ENCODE results near the gene PTBP1. TPM values are rescaled to one million over a fixed set of nuclear protein-coding genes. Genes with fewer than 3 reads are reported as not detected.

PTBP1 gene
- total and polyA plus RNA-seq, 2 of the 13 experiments (the other 11 are each of a cell fraction or from before 2014, with no cell fraction given) = 195 to 288 TPM

DNA sequence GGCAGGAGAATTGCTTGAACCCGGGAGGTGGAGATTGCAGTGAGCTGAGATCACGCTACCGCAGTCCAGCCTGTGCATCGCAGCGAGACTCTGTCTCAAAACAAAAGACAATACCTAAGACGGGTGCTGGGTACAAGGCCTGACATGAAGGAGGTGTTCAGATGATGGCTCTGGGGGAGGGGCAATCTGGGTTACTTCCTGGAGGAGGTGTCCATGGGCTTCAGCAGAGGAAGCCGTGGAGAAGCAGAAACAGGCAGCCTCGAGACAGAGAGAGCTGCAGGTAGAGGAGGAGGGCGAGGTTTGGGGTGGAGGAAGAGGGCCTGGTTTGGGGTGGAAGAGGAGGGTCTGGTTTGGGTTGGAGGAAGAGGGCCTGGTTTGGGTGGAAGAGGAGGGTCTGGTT is 42.7 kb upstream of the PTBP1 start:
- Histone ChIP-seq H3K9ac (ENCODE audit: insufficient read depth, low read depth, low read length) (no peak overlapping the region), H3K79me2 (ENCODE audit: insufficient read depth, low read length) (no peaks in the 10 kb centered on the region), H3K36me3 (replicated peaks in 1 of 2; ENCODE audit: control insufficient read depth in 1 of 2, insufficient read depth in 2 of 2, low read length in 2 of 2) (no peaks in the 10 kb centered on the region), H3K9me3 (ENCODE audit: low read length) (no peaks in the 10 kb centered on the region; the same call in 1 of the 2 replicates), H2AFZ (ENCODE audit: low read length) (no peak overlapping the region), H3K27me3 (ENCODE audit: control insufficient read depth in 1 of 2, insufficient read depth in 2 of 2, low read length in 2 of 2) (no peaks in the 10 kb centered on the region), H3K4me1 (ENCODE audit: insufficient read depth, low read length) (peaks cover 45% of the 10 kb centered on the region), H4K20me1 (ENCODE audit: insufficient read depth, low read length) (no peaks in the 10 kb centered on the region), H3K4me3 (replicated peaks in 1 of 3; ENCODE audit: insufficient read depth in 1 of 3, low read depth in 2 of 3, low read length in 3 of 3) (no peak overlapping the region), H3K4me2 (ENCODE audit: low read depth, low read length) (no peak overlapping the region), H3K27ac (ENCODE audit: extremely low read length, insufficient read depth, low read length) (no peak overlapping the region)
- ATAC-seq (no peak), DNase-seq (ENCODE audit: low spot score) (no peak), FAIRE-seq (no peak)
- intact Hi-C loops (cut with micrococcal nuclease; ENCODE audit: unreplicated experiment) (no loop called here), in situ Hi-C loops (cut with HindIII; ENCODE audit: extremely low pct_ligation_motif_present, low pct_unique_long_range_greater_than_20kb) (no loop called here)
- ChIA-PET CTCF (ENCODE audit: low intra/inter-chr PET ratio, low total read pairs) (no interaction called here), POLR2A (no interaction called here)
- no TSS peak for BruUV-seq (replicated peaks)
- 95% methylated on average over 9 of the region's 9 CpGs for WGBS (ENCODE audit: low lambda C conversion rate)
- TF ChIP-seq ZFP36 (IDR thresholded peaks at IDR 0.05; ENCODE audit: borderline replicate concordance, low read depth, low read length, partially characterized antibody) (peak; percentile 32), ZNF138 (CRISPR knock-in tag; IDR thresholded peaks at IDR 0.05; ENCODE audit: low read depth) (no peak)

DNA sequence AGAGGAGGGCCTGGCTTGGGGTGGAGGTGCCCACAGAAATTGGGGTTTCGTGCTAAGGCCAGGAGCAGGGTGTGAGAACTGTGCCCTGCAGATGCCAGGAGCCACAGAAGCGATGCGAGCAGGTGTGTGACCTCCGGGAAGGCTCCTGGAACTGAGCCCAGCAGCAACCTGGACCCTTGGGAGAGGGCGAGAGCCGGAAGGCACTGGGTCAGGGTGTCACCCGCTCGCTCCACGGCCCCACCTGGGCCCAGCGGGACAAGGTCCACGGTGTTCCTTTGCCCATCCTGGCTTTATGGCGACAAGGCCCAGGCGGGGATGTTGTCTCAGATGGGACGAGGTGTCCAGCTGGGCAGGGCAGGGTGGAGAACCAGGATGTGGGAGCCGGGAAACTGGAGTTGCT is 42.2 kb upstream of the PTBP1 start:
- no TSS peak for BruUV-seq (replicated peaks)
- in situ Hi-C loops (cut with HindIII; ENCODE audit: extremely low pct_ligation_motif_present, low pct_unique_long_range_greater_than_20kb) (no loop called here), intact Hi-C loops (cut with micrococcal nuclease; ENCODE audit: unreplicated experiment) (no loop called here)
- ChIA-PET POLR2A (no interaction called here), CTCF (ENCODE audit: low intra/inter-chr PET ratio, low total read pairs) (no interaction called here)
- H3K4me1 ChIP-seq (ENCODE audit: insufficient read depth, low read length) = peaks cover 45% of the 10 kb centered on the region
- DNase-seq (ENCODE audit: low spot score) = no peak
- FAIRE-seq = no peak
- H2AFZ ChIP-seq (ENCODE audit: low read length) = no peak overlapping the region
- TF ChIP-seq SP2 (CRISPR knock-in tag; IDR thresholded peaks at IDR 0.05) (no peak), ZNF256 (CRISPR knock-in tag; conservative IDR thresholded peaks at IDR 0.05) (no peak), HNRNPL (IDR thresholded peaks at IDR 0.05; ENCODE audit: low read depth, low read length) (0 out of 2 replicates have a peak, but pooled peaks have one; percentile 22), MBD4 (IDR thresholded peaks at IDR 0.05; ENCODE audit: borderline replicate concordance, low read length) (no peak)
- TF ChIP-seq, protein P1, sequence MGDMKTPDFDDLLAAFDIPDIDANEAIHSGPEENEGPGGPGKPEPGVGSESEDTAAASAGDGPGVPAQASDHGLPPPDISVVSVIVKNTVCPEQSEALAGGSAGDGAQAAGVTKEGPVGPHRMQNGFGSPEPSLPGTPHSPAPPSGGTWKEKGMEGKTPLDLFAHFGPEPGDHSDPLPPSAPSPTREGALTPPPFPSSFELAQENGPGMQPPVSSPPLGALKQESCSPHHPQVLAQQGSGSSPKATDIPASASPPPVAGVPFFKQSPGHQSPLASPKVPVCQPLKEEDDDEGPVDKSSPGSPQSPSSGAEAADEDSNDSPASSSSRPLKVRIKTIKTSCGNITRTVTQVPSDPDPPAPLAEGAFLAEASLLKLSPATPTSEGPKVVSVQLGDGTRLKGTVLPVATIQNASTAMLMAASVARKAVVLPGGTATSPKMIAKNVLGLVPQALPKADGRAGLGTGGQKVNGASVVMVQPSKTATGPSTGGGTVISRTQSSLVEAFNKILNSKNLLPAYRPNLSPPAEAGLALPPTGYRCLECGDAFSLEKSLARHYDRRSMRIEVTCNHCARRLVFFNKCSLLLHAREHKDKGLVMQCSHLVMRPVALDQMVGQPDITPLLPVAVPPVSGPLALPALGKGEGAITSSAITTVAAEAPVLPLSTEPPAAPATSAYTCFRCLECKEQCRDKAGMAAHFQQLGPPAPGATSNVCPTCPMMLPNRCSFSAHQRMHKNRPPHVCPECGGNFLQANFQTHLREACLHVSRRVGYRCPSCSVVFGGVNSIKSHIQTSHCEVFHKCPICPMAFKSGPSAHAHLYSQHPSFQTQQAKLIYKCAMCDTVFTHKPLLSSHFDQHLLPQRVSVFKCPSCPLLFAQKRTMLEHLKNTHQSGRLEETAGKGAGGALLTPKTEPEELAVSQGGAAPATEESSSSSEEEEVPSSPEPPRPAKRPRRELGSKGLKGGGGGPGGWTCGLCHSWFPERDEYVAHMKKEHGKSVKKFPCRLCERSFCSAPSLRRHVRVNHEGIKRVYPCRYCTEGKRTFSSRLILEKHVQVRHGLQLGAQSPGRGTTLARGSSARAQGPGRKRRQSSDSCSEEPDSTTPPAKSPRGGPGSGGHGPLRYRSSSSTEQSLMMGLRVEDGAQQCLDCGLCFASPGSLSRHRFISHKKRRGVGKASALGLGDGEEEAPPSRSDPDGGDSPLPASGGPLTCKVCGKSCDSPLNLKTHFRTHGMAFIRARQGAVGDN (CRISPR knock-in tag; IDR thresholded peaks at IDR 0.05) = peak; percentile 12; the same call in 1 of the 2 replicates
- H3K27ac ChIP-seq (ENCODE audit: extremely low read length, insufficient read depth, low read length) = no peak overlapping the region
- H3K4me3 ChIP-seq (replicated peaks in 1 of 3; ENCODE audit: insufficient read depth in 1 of 3, low read depth in 2 of 3, low read length in 3 of 3) = no peak overlapping the region
- no peaks in the 10 kb centered on the region for H3K27me3 ChIP-seq (ENCODE audit: control insufficient read depth in 1 of 2, insufficient read depth in 2 of 2, low read length in 2 of 2)
- no peaks in the 10 kb centered on the region for H3K79me2 ChIP-seq (ENCODE audit: insufficient read depth, low read length)
- H3K9ac ChIP-seq (ENCODE audit: insufficient read depth, low read depth, low read length) = no peak overlapping the region
- H4K20me1 ChIP-seq (ENCODE audit: insufficient read depth, low read length) = no peaks in the 10 kb centered on the region
- 76% methylated on average over 10 of the region's 15 CpGs for WGBS (ENCODE audit: low lambda C conversion rate)
- no peak for ATAC-seq
- H3K4me2 ChIP-seq (ENCODE audit: low read depth, low read length) = no peak overlapping the region
- no peaks in the 10 kb centered on the region for H3K36me3 ChIP-seq (replicated peaks in 1 of 2; ENCODE audit: control insufficient read depth in 1 of 2, insufficient read depth in 2 of 2, low read length in 2 of 2)
- no peaks in the 10 kb centered on the region; the same call in 1 of the 2 replicates for H3K9me3 ChIP-seq (ENCODE audit: low read length)
